Ishikawa (cell line): Measurements from ENCODE around the gene KIAA1217.

Experiments
- EP300 ChIP-seq: IDR thresholded peaks from 2 replicates; pipeline ENCODE4 v1.6.1; 2012; ENCODE audit warnings: borderline replicate concordance
- MAX ChIP-seq: IDR thresholded peaks from 2 replicates; pipeline ENCODE4 v1.6.1; 2012
- REST ChIP-seq: IDR thresholded peaks from 2 replicates; pipeline ENCODE4 v1.6.1; 2012; ENCODE audit warnings: low read depth, mild to moderate bottlenecking
- TAF1 ChIP-seq: IDR thresholded peaks from 2 replicates; pipeline ENCODE4 v1.6.1; 2012; ENCODE audit warnings: low read depth, mild to moderate bottlenecking
- TEAD4 ChIP-seq: IDR thresholded peaks from 2 replicates; pipeline ENCODE4 v1.6.1; 2012
- YY1 ChIP-seq: IDR thresholded peaks from 2 replicates; pipeline ENCODE4 v1.6.1; 2012; ENCODE audit warnings: low read depth
- ZBTB7A ChIP-seq: IDR thresholded peaks from 2 replicates; pipeline ENCODE4 v1.6.1; 2012; ENCODE audit warnings: low read depth

GRCh38 chr10:24208661-24209431 is at the start of gene KIAA1217:
- no peak for TF ChIP-seq REST
- no peak for TF ChIP-seq YY1
- TF ChIP-seq TEAD4 = peak; percentile 51; the same call in 1 of the 2 replicates
- 0 out of 2 replicates have a peak, but pooled peaks have one; percentile 13 for TF ChIP-seq EP300
- no peak; the same call in 1 of the 2 replicates for TF ChIP-seq MAX
- TF ChIP-seq ZBTB7A = no peak; the same call in 1 of the 2 replicates
- no peak for TF ChIP-seq TAF1
